Measurements from ENCODE around the gene TRPC4.
"Not testable (repeated sequence)": the region's sequence is repeated elsewhere in the genome, so short reads cannot be mapped to it uniquely, and the experiment has no call there.

Gene TRPC4

DNA sequence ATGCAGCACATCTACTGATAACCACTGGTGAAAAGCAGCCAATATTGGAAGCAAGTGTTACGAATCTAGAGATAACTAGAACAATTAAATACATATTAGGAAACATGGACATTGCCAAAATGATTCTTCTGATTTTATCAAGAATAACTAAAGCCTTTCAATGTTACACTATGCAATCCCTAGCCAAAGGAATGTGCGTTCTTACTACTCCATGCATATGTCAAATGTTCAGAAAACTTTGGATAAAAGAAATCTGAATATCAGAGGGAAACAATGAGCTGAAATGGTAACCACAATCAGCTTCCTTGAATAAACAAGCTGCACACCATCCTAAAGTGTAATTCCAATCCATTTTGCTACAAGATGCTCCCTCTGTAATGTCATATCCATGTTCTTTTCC is 270.1 kb downstream of the TRPC4 start:
- Histone ChIP-seq H3K9me3 (no peaks in the 10 kb centered on the region), H3K27me3 (no peaks in the 10 kb centered on the region), H3K27ac (no peak overlapping the region), H3K4me1 (peaks cover 7% of the 10 kb centered on the region; the same call in 1 of the 2 replicates), H3K9ac (no peak overlapping the region), H3K4me3 (no peak overlapping the region), H4K20me1 (no peaks in the 10 kb centered on the region), H3K36me3 (no peaks in the 10 kb centered on the region), H3K4me2 (no peak overlapping the region)
- no peak for TF ChIP-seq Cebpa-rat (IDR thresholded peaks at IDR 0.05)

DNA sequence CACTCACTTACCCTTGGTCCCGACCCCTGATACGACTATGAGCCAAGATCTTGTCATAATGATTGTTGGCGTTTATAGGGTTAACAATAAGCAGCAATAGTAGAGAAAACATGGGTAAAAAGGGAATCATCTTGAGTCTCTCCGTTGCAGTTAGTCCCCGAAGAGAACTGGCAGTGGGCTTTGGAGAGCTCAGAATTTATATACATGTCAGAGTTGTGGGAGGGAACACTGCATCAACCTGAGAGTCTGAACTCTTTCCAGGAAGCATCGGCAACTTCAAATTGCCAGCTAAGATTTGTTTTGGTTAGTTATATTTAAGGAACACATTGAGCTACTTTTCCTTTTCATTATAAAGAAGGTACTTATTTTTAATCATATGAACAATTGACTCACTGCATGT is 271.0 kb downstream of the TRPC4 start, which contains the start of gene POSTN:
POSTN (minus strand) TSS at position 172 of the 400 bp plus-strand sequence; CDS start at position 130, 42 bp downstream.
- H3K9ac ChIP-seq: no peak within 1 kb of the TSS
- H3K4me2 ChIP-seq: no peak within 1 kb of the TSS
- H3K27me3 ChIP-seq: no peaks in the 10 kb centered on the region
- H4K20me1 ChIP-seq: no peaks in the 10 kb centered on the region
- no peak within 1 kb of the TSS for H3K4me3 ChIP-seq
- H3K9me3 ChIP-seq: no peaks in the 10 kb centered on the region
- H3K4me1 ChIP-seq: peaks cover 7% of the 10 kb centered on the region; the same call in 1 of the 2 replicates
- no peak for TF ChIP-seq Cebpa-rat (IDR thresholded peaks at IDR 0.05)
- H3K36me3 ChIP-seq: no peaks in the 10 kb centered on the region
- H3K27ac ChIP-seq: no peak within 1 kb of the TSS

DNA sequence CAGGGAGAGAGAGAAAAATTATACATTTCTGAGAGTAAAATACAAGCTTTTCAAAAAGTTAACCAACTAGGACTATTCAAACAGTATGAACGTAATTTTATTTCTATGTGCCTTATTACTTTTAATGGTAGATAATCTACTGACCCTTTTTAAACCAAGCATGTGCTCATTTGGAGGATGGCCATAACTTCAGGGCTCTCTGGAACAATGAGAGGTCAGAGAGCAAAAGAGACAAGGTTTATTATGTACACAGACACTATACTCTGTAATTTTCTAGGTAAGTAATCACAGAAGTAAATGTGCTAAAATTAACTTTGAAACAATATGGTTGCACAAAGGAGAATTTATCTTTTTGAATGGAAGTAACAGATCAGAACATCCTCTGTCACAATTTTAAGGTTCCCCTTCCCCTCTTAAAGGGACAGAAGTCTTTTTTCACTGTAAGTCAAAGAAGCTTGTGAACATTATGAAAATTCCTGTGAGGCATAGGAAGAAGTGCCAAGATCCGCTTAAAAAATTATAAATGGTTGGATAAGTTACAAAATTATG is 272.0 kb downstream of the TRPC4 start:
- Histone ChIP-seq H3K27ac (no peak overlapping the region), H3K4me2 (no peak overlapping the region), H3K4me1 (no peaks in the 10 kb centered on the region), H4K20me1 (no peaks in the 10 kb centered on the region), H3K27me3 (no peaks in the 10 kb centered on the region), H3K9ac (no peak overlapping the region), H3K9me3 (no peaks in the 10 kb centered on the region), H3K36me3 (no peaks in the 10 kb centered on the region), H3K4me3 (no peak overlapping the region)
- no peak for TF ChIP-seq Cebpa-rat (IDR thresholded peaks at IDR 0.05)

DNA sequence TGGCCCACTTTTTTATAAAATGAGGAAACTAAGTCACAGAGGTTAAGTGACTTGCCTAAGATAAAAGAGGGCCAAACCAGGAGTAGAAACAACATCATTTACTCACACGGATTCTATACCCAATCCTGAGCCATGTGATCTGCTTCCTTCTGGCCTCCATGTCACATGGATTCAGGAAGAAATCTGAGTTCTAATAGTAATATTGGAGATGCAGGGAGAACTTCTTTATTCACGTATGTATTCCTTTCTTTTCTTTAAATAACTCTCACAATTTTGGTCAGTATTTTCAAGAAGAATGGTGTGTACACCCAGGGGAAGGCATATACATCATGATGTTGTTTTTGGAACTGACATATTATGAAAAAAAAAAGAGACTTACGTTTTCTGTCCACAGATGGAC is 272.8 kb downstream of the TRPC4 start:
- Histone ChIP-seq H3K27me3 (no peaks in the 10 kb centered on the region), H3K4me3 (no peak overlapping the region), H3K9me3 (no peaks in the 10 kb centered on the region), H4K20me1 (no peaks in the 10 kb centered on the region), H3K36me3 (no peaks in the 10 kb centered on the region), H3K4me1 (no peaks in the 10 kb centered on the region), H3K4me2 (no peak overlapping the region), H3K27ac (no peak overlapping the region), H3K9ac (no peak overlapping the region)
- no peak for TF ChIP-seq Cebpa-rat (IDR thresholded peaks at IDR 0.05)

DNA sequence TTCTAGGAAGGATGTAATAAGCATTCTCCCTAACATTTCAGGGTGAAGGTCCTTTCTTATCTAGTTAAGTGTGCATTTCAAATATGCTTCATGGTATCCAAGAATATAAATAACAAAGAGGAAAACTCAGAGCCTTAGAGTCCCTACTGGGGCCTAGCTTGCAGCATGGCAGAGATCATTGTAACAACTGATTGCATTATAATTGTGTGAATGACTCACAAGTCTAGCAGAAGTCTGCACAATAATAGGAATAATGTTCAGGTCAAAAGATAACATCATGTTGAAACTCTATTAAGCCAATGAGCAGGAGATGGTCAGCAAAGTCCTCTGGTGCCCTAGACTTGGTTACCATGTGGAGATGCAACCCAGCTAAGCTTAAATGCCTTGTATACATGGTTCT is 274.4 kb downstream of the TRPC4 start:
- H3K9ac ChIP-seq: no peak overlapping the region
- no peak overlapping the region for H3K4me2 ChIP-seq
- no peak for TF ChIP-seq Cebpa-rat (IDR thresholded peaks at IDR 0.05)
- H4K20me1 ChIP-seq: no peaks in the 10 kb centered on the region
- H3K36me3 ChIP-seq: no peaks in the 10 kb centered on the region
- H3K4me3 ChIP-seq: no peak overlapping the region
- H3K9me3 ChIP-seq: no peaks in the 10 kb centered on the region
- no peak overlapping the region for H3K27ac ChIP-seq
- H3K27me3 ChIP-seq: no peaks in the 10 kb centered on the region
- no peaks in the 10 kb centered on the region for H3K4me1 ChIP-seq

DNA sequence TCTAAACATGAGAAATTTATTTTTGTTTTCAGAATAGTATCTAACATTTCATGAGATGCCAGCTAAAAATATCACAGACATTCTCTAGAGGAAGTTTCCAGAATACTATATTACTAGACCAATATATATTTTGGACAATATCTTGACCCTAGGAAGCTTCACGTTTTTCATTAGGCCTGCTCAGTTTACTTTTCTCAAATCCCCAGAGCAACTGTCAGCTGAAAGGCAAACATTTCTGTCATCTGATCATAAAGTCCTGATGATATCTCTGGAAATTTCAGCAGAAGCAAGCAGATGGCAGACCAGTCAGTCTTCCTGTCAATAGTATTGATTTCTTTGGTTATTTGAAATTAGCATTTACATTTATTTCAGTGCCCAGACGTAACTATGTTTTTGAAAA is 275.0 kb downstream of the TRPC4 start:
- Histone ChIP-seq H3K4me3 (no peak overlapping the region), H3K36me3 (no peaks in the 10 kb centered on the region), H4K20me1 (no peaks in the 10 kb centered on the region), H3K27me3 (no peaks in the 10 kb centered on the region), H3K4me1 (no peaks in the 10 kb centered on the region), H3K9me3 (no peaks in the 10 kb centered on the region), H3K27ac (no peak overlapping the region), H3K4me2 (no peak overlapping the region), H3K9ac (no peak overlapping the region)
- TF ChIP-seq Cebpa-rat (IDR thresholded peaks at IDR 0.05): no peak

DNA sequence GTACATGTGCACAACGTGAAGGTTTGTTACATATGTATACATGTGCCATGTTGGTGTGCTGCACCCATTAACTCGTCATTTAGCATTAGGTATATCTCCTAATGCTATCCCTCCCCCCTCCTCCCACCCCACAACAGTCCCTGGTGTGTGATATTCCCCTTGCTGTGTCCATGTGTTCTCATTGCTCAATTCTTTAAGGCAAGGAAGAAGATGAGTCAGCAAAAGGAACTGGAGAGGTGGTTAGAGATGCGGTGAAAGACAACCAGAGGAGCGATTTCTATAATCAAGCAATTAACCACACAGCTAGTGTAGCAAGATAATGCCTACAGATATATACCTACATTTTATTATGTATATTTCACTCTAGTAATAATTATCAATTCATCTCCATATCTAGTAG is 280.2 kb downstream of the TRPC4 start:
- not testable (repeated sequence) for H4K20me1 ChIP-seq, H3K9ac ChIP-seq, H3K4me1 ChIP-seq, H3K9me3 ChIP-seq, H3K27ac ChIP-seq, H3K4me3 ChIP-seq, H3K4me2 ChIP-seq, H3K36me3 ChIP-seq, H3K27me3 ChIP-seq

DNA sequence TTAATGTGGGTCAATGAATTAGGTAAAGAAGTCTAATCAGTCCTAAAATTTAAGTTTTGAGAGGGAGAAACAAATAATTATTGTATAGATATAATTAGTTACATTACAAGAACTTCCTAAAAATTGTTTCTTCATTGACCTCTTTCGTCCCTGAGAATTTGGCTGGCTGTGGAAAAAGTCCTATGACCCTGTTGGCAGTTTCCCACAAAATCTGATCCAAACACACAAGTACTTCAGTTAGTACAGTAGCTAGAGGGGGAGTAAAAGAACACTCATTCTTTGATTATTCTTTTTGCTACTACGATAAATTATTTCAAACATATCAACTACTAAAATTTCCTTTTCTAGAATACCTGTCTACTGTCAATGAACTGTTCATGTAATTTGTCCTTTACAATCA is 282.3 kb downstream of the TRPC4 start:
- Histone ChIP-seq H3K4me3 (no peak overlapping the region), H3K36me3 (no peaks in the 10 kb centered on the region), H3K9me3 (no peaks in the 10 kb centered on the region), H3K9ac (no peak overlapping the region), H4K20me1 (no peaks in the 10 kb centered on the region), H3K27ac (no peak overlapping the region), H3K4me2 (no peak overlapping the region), H3K27me3 (no peaks in the 10 kb centered on the region), H3K4me1 (no peaks in the 10 kb centered on the region)
- TF ChIP-seq Cebpa-rat (IDR thresholded peaks at IDR 0.05): no peak

Data from BLaER1 (cell line).